Osteocyte (in vitro differentiated cells): ENCODE data around the gene RTF2. TPM values are rescaled to one million over a fixed set of nuclear protein-coding genes. Genes with fewer than 3 reads are reported as not detected.

Experiments used
- DNase-seq: peaks from one replicate; pipeline ENCODE4 v3.0.0; 2021; ENCODE audit warnings: mixed read lengths; ENCODE audit not compliant: unreplicated experiment; ENCODE audit errors: extremely low spot score
- H3K27ac Mint-ChIP-seq: one replicate; pipeline ENCODE4 v1.8.0; 2021; ENCODE audit warnings: mild to moderate bottlenecking, mixed read lengths; ENCODE audit not compliant: unreplicated experiment
- H3K27me3 Mint-ChIP-seq: one replicate; pipeline ENCODE4 v1.8.0; 2021; ENCODE audit warnings: mixed read lengths; ENCODE audit not compliant: unreplicated experiment
- H3K36me3 Mint-ChIP-seq: one replicate; pipeline ENCODE4 v1.8.0; 2021; ENCODE audit warnings: mixed read lengths; ENCODE audit not compliant: unreplicated experiment
- H3K4me1 Mint-ChIP-seq: one replicate; pipeline ENCODE4 v1.8.0; 2021; ENCODE audit warnings: mixed read lengths; ENCODE audit not compliant: unreplicated experiment
- H3K4me3 Mint-ChIP-seq: one replicate; pipeline ENCODE4 v1.8.0; 2021; ENCODE audit warnings: mild to moderate bottlenecking, moderate library complexity, mixed read lengths; ENCODE audit not compliant: unreplicated experiment
- H3K9me3 Mint-ChIP-seq: one replicate; pipeline ENCODE4 v1.8.0; 2021; ENCODE audit warnings: mixed read lengths; ENCODE audit not compliant: unreplicated experiment
- long read RNA-seq: library from polyadenylated mRNA; unstranded; transcript quantifications from one replicate; pipeline ENCODE4 v2.0.0, GENCODE V29; 2021
- total RNA-seq: library from RNA; stranded (reverse); gene quantifications from 2 replicates; pipeline ENCODE4 v1.2.1, GENCODE V29; 2021
- TF ChIP-seq, protein P1 (sequence below): fragments of 200-600 bp; sonication (generic); IDR thresholded peaks from 2 replicates; pipeline ENCODE4 v1.5.0; 2021; ENCODE audit warnings: antibody characterized with exemption, mild to moderate bottlenecking, moderate library complexity

Gene RTF2
- total RNA-seq, result 85.8 TPM in 2 replicates
- long read RNA-seq, transcript RTF2-203 (8 exons, 1,572 nt), result minor isoform, 21 of 816 reads
- long read RNA-seq, transcript RTF2-202 (9 exons, 2,212 nt), result major isoform, 758 of 816 reads
- long read RNA-seq, partial matches to known transcripts, result 8 of 816 reads
- long read RNA-seq, other reads (novel, unspliced or antisense), result 26 of 816 reads

DNA sequence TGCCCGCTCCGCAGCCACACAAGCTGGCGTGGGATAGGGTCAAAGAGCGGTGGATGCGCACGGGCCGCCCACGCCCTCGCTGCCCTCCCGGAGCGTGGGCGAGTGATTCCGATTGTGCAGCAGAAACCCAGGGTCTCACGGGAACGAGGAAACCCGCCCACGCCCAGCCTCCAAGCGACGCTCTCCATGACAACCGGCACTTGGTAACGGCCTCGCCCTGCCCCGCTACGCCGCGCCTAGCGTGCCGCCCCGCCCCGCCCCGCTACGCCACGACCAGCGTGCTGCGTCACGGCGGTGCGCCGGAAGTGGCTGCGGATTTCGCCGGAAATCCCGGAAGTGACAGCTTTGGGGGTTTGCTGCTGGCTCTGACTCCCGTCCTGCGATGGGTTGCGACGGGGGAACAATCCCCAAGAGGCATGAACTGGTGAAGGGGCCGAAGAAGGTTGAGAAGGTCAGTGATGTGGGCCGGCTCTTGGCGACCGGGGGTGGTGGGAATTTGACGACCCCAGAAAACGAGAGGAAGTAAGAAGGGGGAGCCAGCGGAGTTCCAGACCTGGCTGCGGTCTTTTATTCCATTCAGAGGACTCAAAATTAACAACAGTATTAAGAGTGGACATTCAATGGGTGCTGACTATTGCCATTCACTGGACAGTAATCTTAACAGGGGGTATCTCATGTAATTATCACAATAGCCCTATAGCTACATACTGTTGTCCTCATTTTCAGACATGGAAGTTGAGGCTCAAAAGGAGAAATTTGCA is at the start of gene RTF2:
Gene RTF2, plus strand, starts transcription at position 312 of the 761 bp plus-strand sequence. Its CDS starts 71 bp downstream, at position 383.
- H3K27ac Mint-ChIP-seq, result peak within 1 kb of the TSS; percentile 99
- DNase-seq, result peak; percentile 98
- H3K27me3 Mint-ChIP-seq, result peaks cover 6% of the 10 kb centered on the region
- peaks cover 8% of the 10 kb centered on the region for H3K36me3 Mint-ChIP-seq
- peaks cover 19% of the 10 kb centered on the region for H3K4me1 Mint-ChIP-seq
- H3K9me3 Mint-ChIP-seq, result no peaks in the 10 kb centered on the region
- peak within 1 kb of the TSS; percentile 100 for H3K4me3 Mint-ChIP-seq
- TF ChIP-seq, protein P1, sequence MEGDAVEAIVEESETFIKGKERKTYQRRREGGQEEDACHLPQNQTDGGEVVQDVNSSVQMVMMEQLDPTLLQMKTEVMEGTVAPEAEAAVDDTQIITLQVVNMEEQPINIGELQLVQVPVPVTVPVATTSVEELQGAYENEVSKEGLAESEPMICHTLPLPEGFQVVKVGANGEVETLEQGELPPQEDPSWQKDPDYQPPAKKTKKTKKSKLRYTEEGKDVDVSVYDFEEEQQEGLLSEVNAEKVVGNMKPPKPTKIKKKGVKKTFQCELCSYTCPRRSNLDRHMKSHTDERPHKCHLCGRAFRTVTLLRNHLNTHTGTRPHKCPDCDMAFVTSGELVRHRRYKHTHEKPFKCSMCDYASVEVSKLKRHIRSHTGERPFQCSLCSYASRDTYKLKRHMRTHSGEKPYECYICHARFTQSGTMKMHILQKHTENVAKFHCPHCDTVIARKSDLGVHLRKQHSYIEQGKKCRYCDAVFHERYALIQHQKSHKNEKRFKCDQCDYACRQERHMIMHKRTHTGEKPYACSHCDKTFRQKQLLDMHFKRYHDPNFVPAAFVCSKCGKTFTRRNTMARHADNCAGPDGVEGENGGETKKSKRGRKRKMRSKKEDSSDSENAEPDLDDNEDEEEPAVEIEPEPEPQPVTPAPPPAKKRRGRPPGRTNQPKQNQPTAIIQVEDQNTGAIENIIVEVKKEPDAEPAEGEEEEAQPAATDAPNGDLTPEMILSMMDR, result no peak

DNA sequence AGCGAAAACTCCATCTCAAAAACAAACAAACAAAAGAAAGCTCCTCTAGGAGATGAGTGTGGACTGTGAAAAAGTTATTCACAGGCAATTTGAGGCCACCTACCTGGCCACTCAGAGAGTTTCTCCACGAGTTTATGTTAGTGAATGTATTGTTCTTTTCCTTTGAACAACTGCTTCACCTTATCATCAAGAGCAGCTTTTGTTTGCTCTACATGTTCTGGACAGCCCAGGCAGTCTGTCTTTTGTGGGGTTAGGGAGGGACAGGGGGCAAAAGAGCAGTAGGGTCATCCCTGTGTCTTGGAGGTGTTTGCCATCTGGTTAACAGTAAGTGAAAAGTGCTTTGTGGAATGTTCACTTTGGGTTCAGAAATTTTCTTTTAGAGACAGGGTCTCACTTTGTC is 48.4 kb upstream of the RTF2 start:
- TF ChIP-seq, protein P1, result no peak
- Mint-ChIP-seq H3K36me3 (peaks cover 5% of the 10 kb centered on the region), H3K4me1 (peaks cover 21% of the 10 kb centered on the region), H3K9me3 (no peaks in the 10 kb centered on the region), H3K4me3 (no peak overlapping the region), H3K27ac (no peak overlapping the region), H3K27me3 (no peaks in the 10 kb centered on the region)
- DNase-seq, result no peak

- H3K4me3 Mint-ChIP-seq, result no peak overlapping the region
- no peak for DNase-seq
- H3K36me3 Mint-ChIP-seq, result peaks cover 5% of the 10 kb centered on the region
- TF ChIP-seq, protein P1, result no peak
- no peaks in the 10 kb centered on the region for H3K9me3 Mint-ChIP-seq
- no peak overlapping the region for H3K27ac Mint-ChIP-seq
- peaks cover 2% of the 10 kb centered on the region for H3K27me3 Mint-ChIP-seq
- peaks cover 21% of the 10 kb centered on the region for H3K4me1 Mint-ChIP-seq
Measured at GRCh38 chr20:56420940-56421688, 47.3 kb upstream of the RTF2 start.

DNA sequence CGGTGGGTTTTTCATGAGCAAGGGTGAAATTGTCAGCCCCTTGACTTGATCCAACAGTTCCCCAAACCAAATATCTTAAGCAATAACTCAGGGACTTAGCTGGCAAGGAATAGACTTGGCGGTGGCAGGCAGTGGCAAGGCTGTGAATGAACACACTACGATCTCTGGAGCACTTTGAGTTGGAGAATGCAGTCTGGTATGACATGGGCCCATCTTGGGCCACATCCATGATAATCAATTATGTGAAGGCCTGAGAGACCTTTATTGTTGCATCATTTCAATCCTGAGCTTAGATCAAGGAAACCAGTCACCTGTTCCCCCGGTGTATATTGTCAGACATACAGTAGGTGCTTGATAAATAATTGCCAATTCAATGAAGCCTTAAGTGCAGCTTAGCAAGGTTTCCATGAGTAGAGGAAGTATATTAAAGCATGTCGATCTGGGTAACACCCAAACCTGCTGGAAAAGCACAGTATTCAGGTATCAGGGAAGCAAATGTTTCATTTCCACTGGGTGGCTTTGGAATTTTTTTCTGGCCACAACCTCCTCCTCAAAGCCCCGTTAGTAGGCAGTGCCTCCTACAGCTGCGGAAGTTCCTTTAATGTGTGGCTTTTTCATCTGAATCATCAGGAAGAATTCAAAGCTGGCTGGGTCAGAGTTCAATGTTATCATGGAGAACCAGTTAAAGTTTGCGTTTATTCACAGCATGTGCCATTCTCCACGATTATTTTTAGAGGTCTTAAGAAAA is 46.2 kb upstream of the RTF2 start:
- TF ChIP-seq, protein P1, result no peak
- Mint-ChIP-seq H3K4me3 (no peak overlapping the region), H3K27me3 (peaks cover 2% of the 10 kb centered on the region), H3K27ac (no peak overlapping the region), H3K9me3 (no peaks in the 10 kb centered on the region), H3K4me1 (peaks cover 21% of the 10 kb centered on the region), H3K36me3 (peaks cover 3% of the 10 kb centered on the region)
- DNase-seq, result no peak
